NCI-H2196 (cell line): ENCODE measurements around the gene SLC25A23.
"Not testable (repeated sequence)": the region's sequence is repeated elsewhere in the genome, so short reads cannot be mapped to it uniquely, and the experiment has no call there.

Experiments used
- DNase-seq: peaks from one replicate; lab custom pipeline; 2025; ENCODE audit not compliant: unreplicated experiment; lab: John Stamatoyannopoulos, UW

The SLC25A23 gene

GRCh38 chr19:6459262-6460098, at the start of gene SLC25A23:
Gene SLC25A23 (minus strand): TSS chr19:6459792. CDS start chr19:6459628, 164 bp downstream.
- peak; percentile 72 for DNase-seq

GRCh38 chr19:6508028-6508771, 48.6 kb upstream of the SLC25A23 start:
- DNase-seq: not testable (repeated sequence)

- no peak for DNase-seq
These were observed 44.0 kb upstream of the SLC25A23 start for GRCh38 chr19:6503407-6504201.

GRCh38 chr19:6501740-6502648, 42.4 kb upstream of the SLC25A23 start, which contains the start of gene TUBB4A:
Gene TUBB4A (minus strand): TSS chr19:6502309. CDS start chr19:6502212, 97 bp downstream.
- no peak for DNase-seq

GRCh38 chr19:6500837-6501739, 41.5 kb upstream of the SLC25A23 start:
- DNase-seq: no peak

- no peak for DNase-seq
These were observed 39.6 kb upstream of the SLC25A23 start for GRCh38 chr19:6499052-6499790.

GRCh38 chr19:6498294-6499036, 38.9 kb upstream of the SLC25A23 start:
- DNase-seq: no peak

GRCh38 chr19:6495947-6496346, 36.4 kb upstream of the SLC25A23 start:
- DNase-seq: no peak

GRCh38 chr19:6494438-6495036, 34.9 kb upstream of the SLC25A23 start:
- no peak for DNase-seq

- no peak for DNase-seq
These were observed 32.4 kb upstream of the SLC25A23 start for GRCh38 chr19:6491802-6492592.

- no peak for DNase-seq
These were observed 30.5 kb upstream of the SLC25A23 start for GRCh38 chr19:6490134-6490533.

GRCh38 chr19:6489278-6490061, 29.9 kb upstream of the SLC25A23 start:
- DNase-seq: no peak

- DNase-seq: no peak
These were observed 25.2 kb upstream of the SLC25A23 start for GRCh38 chr19:6484831-6485230.

- DNase-seq: no peak
These were observed 24.6 kb upstream of the SLC25A23 start for GRCh38 chr19:6484230-6484629.

- DNase-seq: no peak
These were observed 23.6 kb upstream of the SLC25A23 start for GRCh38 chr19:6483235-6483634.

GRCh38 chr19:6482343-6482686, 22.7 kb upstream of the SLC25A23 start:
- DNase-seq: no peak
